Smooth muscle cell (in vitro differentiated cells): ENCODE results near the gene SCN3A. TPM values are rescaled to one million over a fixed set of nuclear protein-coding genes. Genes with fewer than 3 reads are reported as not detected.

Experiments
- DNase-seq: peaks from one replicate; lab custom pipeline; 2025; ENCODE audit not compliant: unreplicated experiment; lab: John Stamatoyannopoulos, UW
- H2AFZ ChIP-seq: fragments of 200-600 bp; sonication (generic); 2 replicates; pipeline ENCODE4 v1.6.0; 2016; ENCODE audit warnings: antibody characterized with exemption, low read depth, mild to moderate bottlenecking
- H3F3A ChIP-seq: fragments of 200-600 bp; sonication (generic); 2 replicates; pipeline ENCODE4 v1.6.0; 2017; ENCODE audit warnings: antibody characterized with exemption, low read depth
- H3K27ac ChIP-seq: fragments of 200-600 bp; sonication (generic); 2 replicates; pipeline ENCODE4 v1.5.1; 2016; ENCODE audit warnings: low read depth, mild to moderate bottlenecking
- H3K27me3 ChIP-seq: fragments of 200-600 bp; sonication (generic); 2 replicates; pipeline ENCODE4 v1.6.1; 2016; ENCODE audit warnings: low read depth, mild to moderate bottlenecking
- H3K36me3 ChIP-seq: fragments of 200-600 bp; sonication (generic); 2 replicates; pipeline ENCODE4 v1.5.1; 2016; ENCODE audit warnings: low read depth
- H3K4me1 ChIP-seq: fragments of 200-600 bp; sonication (generic); 2 replicates; pipeline ENCODE4 v1.5.1; 2016; ENCODE audit warnings: low read depth
- H3K4me2 ChIP-seq: fragments of 200-600 bp; sonication (generic); 2 replicates; pipeline ENCODE4 v1.6.0; 2016; ENCODE audit warnings: mild to moderate bottlenecking
- H3K4me3 ChIP-seq: fragments of 200-600 bp; sonication (generic); 2 replicates; pipeline ENCODE4 v1.5.1; 2016; ENCODE audit warnings: mild to moderate bottlenecking
- H3K79me2 ChIP-seq: fragments of 200-600 bp; sonication (generic); 2 replicates; pipeline ENCODE4 v1.6.0; 2016; ENCODE audit warnings: low read depth, mild to moderate bottlenecking
- H3K9ac ChIP-seq: fragments of 200-600 bp; sonication (generic); 2 replicates; pipeline ENCODE4 v1.6.0; 2016; ENCODE audit warnings: low read depth
- H3K9me3 ChIP-seq: fragments of 200-600 bp; sonication (generic); replicated peaks from 2 replicates; pipeline ENCODE4 v1.5.1; 2016; ENCODE audit warnings: low read depth
- H4K20me1 ChIP-seq: fragments of 200-600 bp; sonication (generic); 2 replicates; pipeline ENCODE4 v1.6.0; 2016; ENCODE audit warnings: low read depth
- CTCF ChIP-seq: fragments of 200-600 bp; sonication (generic); IDR thresholded peaks from 2 replicates; pipeline ENCODE4 v1.5.1; 2017; ENCODE audit warnings: borderline replicate concordance, mild to moderate bottlenecking, antibody characterized with exemption; ENCODE audit not compliant: insufficient read depth, poor library complexity, severe bottlenecking
- WGBS: methylation state at CpG from one replicate; pipeline ENCODE4 v1.1.7; 2016; ENCODE audit warnings: low lambda C conversion rate; 5-methylcytosine and 5-hydroxymethylcytosine counted together
- polyA plus RNA-seq: library from polyadenylated mRNA; unstranded; fragments of >200 nt; fragmentation: Nextera tagmentation; extraction: Ambion mirVana; gene quantifications from 2 replicates; pipeline ENCODE4 v1.2.1, GENCODE V29; 2016
- total RNA-seq: library from RNA; depleted of rRNA; stranded (reverse); fragments of >200 nt; gene quantifications from 2 replicates; pipeline ENCODE4 v1.2.3, GENCODE V29; 2014

Gene SCN3A
- total and polyA plus RNA-seq, 2 experiments from 2014 or later: not detected

GRCh38 chr2:165055082-165055851, 148.6 kb downstream of the SCN3A start:
- Histone ChIP-seq H3K4me1 (peaks cover 7% of the 10 kb centered on the region), H3K4me2 (peak overlapping the region; percentile 63)

GRCh38 chr2:165054652-165055051, 149.2 kb downstream of the SCN3A start:
- Histone ChIP-seq H3F3A (no peaks in the 10 kb centered on the region), H3K79me2 (no peaks in the 10 kb centered on the region), H3K36me3 (no peaks in the 10 kb centered on the region), H3K27me3 (no peaks in the 10 kb centered on the region), H4K20me1 (no peaks in the 10 kb centered on the region), H3K27ac (no peak overlapping the region), H3K4me3 (no peak overlapping the region), H3K9me3 (no peaks in the 10 kb centered on the region), H3K4me2 (peak overlapping the region; percentile 63), H2AFZ (peak overlapping the region; percentile 21), H3K4me1 (peaks cover 7% of the 10 kb centered on the region), H3K9ac (no peak overlapping the region)
- no peak for TF ChIP-seq CTCF
- 96% methylated on average over 3 of the region's 3 CpGs for WGBS
- no peak for DNase-seq

More at GRCh38 chr2:165055082-165055851, 148.6 kb downstream of the SCN3A start:
- H3K4me3 ChIP-seq: no peak overlapping the region
- H3K27ac ChIP-seq: peak overlapping the region; percentile 47
- no peaks in the 10 kb centered on the region for H3K36me3 ChIP-seq
- H3F3A ChIP-seq: no peaks in the 10 kb centered on the region
- no peaks in the 10 kb centered on the region for H3K79me2 ChIP-seq
- WGBS: 52% methylated on average over 6 of the region's 6 CpGs
- H3K9me3 ChIP-seq: no peaks in the 10 kb centered on the region
- H2AFZ ChIP-seq: peak overlapping the region; percentile 21
- H3K27me3 ChIP-seq: no peaks in the 10 kb centered on the region
- peak overlapping the region; percentile 42 for H3K9ac ChIP-seq
- no peak for TF ChIP-seq CTCF
- DNase-seq: no peak
- H4K20me1 ChIP-seq: no peaks in the 10 kb centered on the region

GRCh38 chr2:165044505-165045303, 159.1 kb downstream of the SCN3A start:
- Histone ChIP-seq H3K27ac (no peak overlapping the region), H3K4me2 (no peak overlapping the region), H3K36me3 (no peaks in the 10 kb centered on the region), H4K20me1 (no peaks in the 10 kb centered on the region), H2AFZ (no peak overlapping the region), H3K9me3 (no peaks in the 10 kb centered on the region), H3K27me3 (no peaks in the 10 kb centered on the region), H3K4me1 (no peaks in the 10 kb centered on the region), H3K9ac (no peak overlapping the region), H3K79me2 (no peaks in the 10 kb centered on the region), H3K4me3 (no peak overlapping the region), H3F3A (no peaks in the 10 kb centered on the region)
- 92% methylated on average over 6 of the region's 6 CpGs for WGBS
- TF ChIP-seq CTCF: no peak
- DNase-seq: no peak

Other genes starting within 250 kb of the SCN3A start
- not detected in 2 replicates for gene SLC38A11, start 248.5 kb downstream of the SCN3A start, total RNA-seq
- not detected in 2 replicates for gene SLC38A11, start 248.5 kb downstream of the SCN3A start, polyA plus RNA-seq
- 0.27 and 0.58 TPM in 2 replicates for gene SCN2A, start 35.4 kb upstream of the SCN3A start, total RNA-seq
- gene SCN2A, start 35.4 kb upstream of the SCN3A start, polyA plus RNA-seq: 0.17 and 0.53 TPM in 2 replicates